K562 (cell line): ENCODE results near the gene CLTB. TPM values are rescaled to one million over a fixed set of nuclear protein-coding genes. Genes with fewer than 3 reads are reported as not detected.

Source experiments
- CREB1 ChIP-seq, 2 experiments: sonication (generic) in 1 of 2; formaldehyde crosslinking in 1 of 2; IDR thresholded peaks; 2 replicates each; pipeline versions ENCODE4 v1.6.1 to v1.8.0; 2012 to 2022; ENCODE audit warnings: inconsistent platforms in 1 of 2, mild to moderate bottlenecking in 1 of 2, missing genetic modification reagents in 1 of 2, moderate library complexity in 1 of 2
- GATAD2B ChIP-seq: fragments of 450-650 bp; IDR thresholded peaks from 2 replicates; pipeline ENCODE4 v1.6.1; 2017; ENCODE audit warnings: mild to moderate bottlenecking, borderline replicate concordance
- GTF2E2 ChIP-seq: fragments of 200-800 bp; sonication (Bioruptor generic); IDR thresholded peaks from 2 replicates; pipeline ENCODE4 v1.6.1; 2016; ENCODE audit warnings: missing genetic modification characterization, missing compliant biosample characterization
- GTF2F1 ChIP-seq: IDR thresholded peaks from 2 replicates; pipeline ENCODE4 v1.6.1; 2011; ENCODE audit warnings: low read depth, low read length, improper control_type of control experiment
- HMGN3 ChIP-seq: IDR thresholded peaks from 2 replicates; pipeline ENCODE4 v1.6.1; 2011; ENCODE audit warnings: borderline replicate concordance, low read depth, mild to moderate bottlenecking, mixed read lengths, low read length; ENCODE audit not compliant: insufficient read length; ENCODE audit errors: extremely low read depth
- ILF3 ChIP-seq: fragments of 450-650 bp; IDR thresholded peaks from 2 replicates; pipeline ENCODE4 v1.6.1; 2018; ENCODE audit warnings: antibody characterized with exemption, mild to moderate bottlenecking, moderate library complexity, borderline replicate concordance
- LEF1 ChIP-seq: fragments of 450-650 bp; IDR thresholded peaks from 2 replicates; pipeline ENCODE4 v1.6.1; 2016; ENCODE audit warnings: mild to moderate bottlenecking
- NCOA1 ChIP-seq: fragments of 450-650 bp; IDR thresholded peaks from 2 replicates; pipeline ENCODE4 v1.6.1; 2016; ENCODE audit warnings: low read depth
- NR2C2 ChIP-seq, 2 experiments: fragments of 200-800 bp in 1 of 2; sonication (Bioruptor generic) in 1 of 2; sonication (generic) in 1 of 2; formaldehyde crosslinking in 1 of 2; IDR thresholded peaks; 2 replicates each; pipeline versions ENCODE4 v1.6.1 to v1.8.0; 2016 to 2022; ENCODE audit warnings: mild to moderate bottlenecking in 1 of 2, missing compliant biosample characterization in 1 of 2, missing genetic modification characterization in 1 of 2, missing genetic modification reagents in 1 of 2
- PCBP1 ChIP-seq: fragments of 200-400 bp; formaldehyde crosslinking; IDR thresholded peaks from 2 replicates; pipeline ENCODE4 v1.6.1; 2018; ENCODE audit warnings: mild to moderate bottlenecking, low read depth, low read length; ENCODE audit not compliant: poor library complexity, severe bottlenecking
- PHB ChIP-seq: fragments of 250-450 bp; sonication (Bioruptor Pico); IDR thresholded peaks from 2 replicates; pipeline ENCODE4 v1.5.0; 2021
- RBM17 ChIP-seq: fragments of 200-400 bp; formaldehyde crosslinking; IDR thresholded peaks from 2 replicates; pipeline ENCODE4 v1.6.1; 2017; ENCODE audit warnings: low read depth, mild to moderate bottlenecking, low read length, borderline replicate concordance
- SMAD3 ChIP-seq: fragments of 450-650 bp; formaldehyde crosslinking; conservative IDR thresholded peaks from 2 replicates; pipeline ENCODE4 v1.4.0; 2020; ENCODE audit warnings: mild to moderate bottlenecking
- TAF1 ChIP-seq: IDR thresholded peaks from 2 replicates; pipeline ENCODE4 v1.6.1; 2011; ENCODE audit warnings: mild to moderate bottlenecking, low read length, moderate library complexity; ENCODE audit not compliant: insufficient read depth, control insufficient read depth, severe bottlenecking; ENCODE audit errors: extremely low read depth
- U2AF1 ChIP-seq: fragments of 200-400 bp; formaldehyde crosslinking; optimal IDR thresholded peaks from 2 replicates; pipeline ENCODE3; 2017; ENCODE audit warnings: mild to moderate bottlenecking, low read depth, low read length, moderate library complexity
- ZNF197 ChIP-seq: fragments of 200-800 bp; sonication (Bioruptor generic); IDR thresholded peaks from 2 replicates; pipeline ENCODE4 v1.6.1; 2016; ENCODE audit warnings: low read depth, missing genetic modification characterization, missing compliant biosample characterization
- ZNF583 ChIP-seq: fragments of 250-450 bp; sonication (Bioruptor Pico); IDR thresholded peaks from 2 replicates; pipeline ENCODE4 v1.4.0; 2020
- polyA plus RNA-seq, 8 experiments: library from polyadenylated mRNA; depleted of rRNA in 4 of 8; stranded (reverse) in 5 of 8; unstranded in 3 of 8; fragments of >200 nt; fragmentation: Nextera tagmentation in 2 of 8; fragmentation: Illumina TruSeq in 1 of 8; extraction: Ambion mirVana in 2 of 8; extraction: Trizol in 1 of 8; gene quantifications; 2 replicates each; pipeline versions ENCODE4 v1.2.1 to v1.2.3, GENCODE V29; 2011 to 2014; ENCODE audit warnings: inconsistent platforms in 1 of 8, missing spikeins in 1 of 8
- total RNA-seq, 7 experiments: library from RNA; depleted of rRNA in 6 of 7; stranded (reverse); fragments of >200 nt in 6 of 7; fragmentation: Illumina TruSeq in 2 of 7; extraction: Trizol in 2 of 7; gene quantifications; 2 replicates each; pipeline versions ENCODE4 v1.2.1 to v1.2.3, GENCODE V29; 2011 to 2021; ENCODE audit warnings: low replicate concordance in 1 of 7
- TF ChIP-seq, protein P1 (sequence below): fragments of 200-800 bp; sonication (Bioruptor generic); IDR thresholded peaks from 2 replicates; pipeline ENCODE4 v1.6.1; 2017; ENCODE audit warnings: missing genetic modification characterization, missing compliant biosample characterization
- TF ChIP-seq, protein P2 (sequence below): fragments of 450-650 bp; formaldehyde crosslinking; IDR thresholded peaks from 2 replicates; pipeline ENCODE4 v1.4.0; 2022; ENCODE audit warnings: missing genetic modification characterization
- TF ChIP-seq, protein P3 (sequence below): sonication (generic); formaldehyde crosslinking; IDR thresholded peaks from 2 replicates; pipeline ENCODE4 v1.5.0; 2020; ENCODE audit warnings: missing genetic modification reagents
- TF ChIP-seq, protein P4 (sequence below), 3 experiments: IDR thresholded peaks in 2 of 3; conservative IDR thresholded peaks in 1 of 3; 2 replicates each; pipeline ENCODE4 v1.5.1; 2011 to 2012; ENCODE audit warnings: low read length in 3 of 3, mild to moderate bottlenecking in 3 of 3, control low read depth in 2 of 3, improper control_type of control experiment in 1 of 3, inconsistent platforms in 1 of 3, low read depth in 1 of 3, mixed read lengths in 1 of 3, moderate library complexity in 1 of 3; ENCODE audit not compliant: insufficient read depth in 2 of 3

The CLTB gene
- total and polyA plus RNA-seq, 9 of the 15 experiments (the other 6 are each of a cell fraction or from before 2014, with no cell fraction given): 1.8 to 117 (median 39.0) TPM

DNA sequence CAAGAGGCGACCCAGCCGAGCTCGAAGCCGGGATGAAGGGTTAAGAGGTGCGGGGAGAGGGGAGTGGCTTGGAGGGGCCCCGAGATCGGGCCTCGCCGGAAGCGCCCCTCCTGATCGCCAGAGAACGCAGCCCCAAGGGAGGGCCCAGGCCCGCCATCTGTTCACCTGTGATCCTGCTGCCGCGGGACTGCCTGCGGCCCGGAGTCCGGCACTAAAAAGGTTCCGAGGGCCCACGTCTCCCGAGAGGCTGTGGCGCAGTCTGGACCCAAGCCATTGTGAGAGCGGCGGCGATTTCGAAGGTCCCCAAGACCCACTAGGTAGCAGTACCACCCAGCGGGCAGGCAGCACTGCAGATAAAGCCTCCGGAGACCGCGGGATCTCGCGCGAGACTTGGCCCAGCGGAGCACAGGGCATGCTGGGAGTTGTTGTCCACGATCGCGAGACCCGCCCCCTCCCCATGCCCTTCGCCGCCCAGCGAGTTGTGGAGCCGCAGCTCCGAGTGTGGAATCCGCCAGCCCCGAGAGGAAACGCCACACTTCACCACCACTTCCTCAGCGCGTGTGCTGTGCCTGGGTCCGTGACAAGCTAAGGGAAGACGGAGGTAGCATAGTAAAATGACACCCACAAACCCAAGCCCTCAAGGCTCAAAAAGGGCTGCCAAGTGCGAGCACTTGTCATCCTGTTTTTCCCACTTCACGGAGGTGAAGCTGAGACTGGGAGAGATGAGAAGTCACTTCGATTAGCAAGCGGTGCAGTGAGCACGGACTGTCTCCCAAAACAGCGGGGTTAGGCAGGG, 54.7 kb downstream of the CLTB start, which contains the start of gene KIAA1191 (continued):
- TF ChIP-seq CREB1 (IDR thresholded peaks at IDR 0.05) (peak; percentile 51; the same call in 1 of the 2 replicates), CREB1 (CRISPR knock-in tag; IDR thresholded peaks at IDR 0.05) (peak; percentile 58; the same call in 1 of the 2 replicates), NR2C2 (CRISPR knock-in tag; IDR thresholded peaks at IDR 0.05) (peak; percentile 66; the same call in 1 of the 2 replicates), NR2C2 (tag; IDR thresholded peaks at IDR 0.05) (peak; percentile 43; the same call in 1 of the 2 replicates), PHB (CRISPR knock-in tag) (no peak), TAF1 (peak; percentile 81), ZNF583 (CRISPR knock-in tag) (no peak), LEF1 (no peak), SMAD3 (CRISPR knock-in tag) (0 out of 2 replicates have a peak, but pooled peaks have one; percentile 25), NCOA1 (peak; percentile 13; the same call in 1 of the 2 replicates), U2AF1 (no peak), RBM17 (no peak), GTF2F1 (peak; percentile 80), ILF3 (no peak), GATAD2B (peak; percentile 28; the same call in 1 of the 2 replicates), ZNF197 (CRISPR knock-in tag) (no peak), PCBP1 (peak; percentile 94), HMGN3 (peak; percentile 44), GTF2E2 (tag) (no peak)
- TF ChIP-seq, protein P1, sequence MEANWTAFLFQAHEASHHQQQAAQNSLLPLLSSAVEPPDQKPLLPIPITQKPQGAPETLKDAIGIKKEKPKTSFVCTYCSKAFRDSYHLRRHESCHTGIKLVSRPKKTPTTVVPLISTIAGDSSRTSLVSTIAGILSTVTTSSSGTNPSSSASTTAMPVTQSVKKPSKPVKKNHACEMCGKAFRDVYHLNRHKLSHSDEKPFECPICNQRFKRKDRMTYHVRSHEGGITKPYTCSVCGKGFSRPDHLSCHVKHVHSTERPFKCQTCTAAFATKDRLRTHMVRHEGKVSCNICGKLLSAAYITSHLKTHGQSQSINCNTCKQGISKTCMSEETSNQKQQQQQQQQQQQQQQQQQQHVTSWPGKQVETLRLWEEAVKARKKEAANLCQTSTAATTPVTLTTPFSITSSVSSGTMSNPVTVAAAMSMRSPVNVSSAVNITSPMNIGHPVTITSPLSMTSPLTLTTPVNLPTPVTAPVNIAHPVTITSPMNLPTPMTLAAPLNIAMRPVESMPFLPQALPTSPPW: peak; percentile 62
- TF ChIP-seq, protein P2, sequence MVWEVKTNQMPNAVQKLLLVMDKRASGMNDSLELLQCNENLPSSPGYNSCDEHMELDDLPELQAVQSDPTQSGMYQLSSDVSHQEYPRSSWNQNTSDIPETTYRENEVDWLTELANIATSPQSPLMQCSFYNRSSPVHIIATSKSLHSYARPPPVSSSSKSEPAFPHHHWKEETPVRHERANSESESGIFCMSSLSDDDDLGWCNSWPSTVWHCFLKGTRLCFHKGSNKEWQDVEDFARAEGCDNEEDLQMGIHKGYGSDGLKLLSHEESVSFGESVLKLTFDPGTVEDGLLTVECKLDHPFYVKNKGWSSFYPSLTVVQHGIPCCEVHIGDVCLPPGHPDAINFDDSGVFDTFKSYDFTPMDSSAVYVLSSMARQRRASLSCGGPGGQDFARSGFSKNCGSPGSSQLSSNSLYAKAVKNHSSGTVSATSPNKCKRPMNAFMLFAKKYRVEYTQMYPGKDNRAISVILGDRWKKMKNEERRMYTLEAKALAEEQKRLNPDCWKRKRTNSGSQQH: 0 out of 2 replicates have a peak, but pooled peaks have one; percentile 35
- TF ChIP-seq, protein P3, sequence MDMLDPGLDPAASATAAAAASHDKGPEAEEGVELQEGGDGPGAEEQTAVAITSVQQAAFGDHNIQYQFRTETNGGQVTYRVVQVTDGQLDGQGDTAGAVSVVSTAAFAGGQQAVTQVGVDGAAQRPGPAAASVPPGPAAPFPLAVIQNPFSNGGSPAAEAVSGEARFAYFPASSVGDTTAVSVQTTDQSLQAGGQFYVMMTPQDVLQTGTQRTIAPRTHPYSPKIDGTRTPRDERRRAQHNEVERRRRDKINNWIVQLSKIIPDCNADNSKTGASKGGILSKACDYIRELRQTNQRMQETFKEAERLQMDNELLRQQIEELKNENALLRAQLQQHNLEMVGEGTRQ: no peak
- TF ChIP-seq, protein P4, sequence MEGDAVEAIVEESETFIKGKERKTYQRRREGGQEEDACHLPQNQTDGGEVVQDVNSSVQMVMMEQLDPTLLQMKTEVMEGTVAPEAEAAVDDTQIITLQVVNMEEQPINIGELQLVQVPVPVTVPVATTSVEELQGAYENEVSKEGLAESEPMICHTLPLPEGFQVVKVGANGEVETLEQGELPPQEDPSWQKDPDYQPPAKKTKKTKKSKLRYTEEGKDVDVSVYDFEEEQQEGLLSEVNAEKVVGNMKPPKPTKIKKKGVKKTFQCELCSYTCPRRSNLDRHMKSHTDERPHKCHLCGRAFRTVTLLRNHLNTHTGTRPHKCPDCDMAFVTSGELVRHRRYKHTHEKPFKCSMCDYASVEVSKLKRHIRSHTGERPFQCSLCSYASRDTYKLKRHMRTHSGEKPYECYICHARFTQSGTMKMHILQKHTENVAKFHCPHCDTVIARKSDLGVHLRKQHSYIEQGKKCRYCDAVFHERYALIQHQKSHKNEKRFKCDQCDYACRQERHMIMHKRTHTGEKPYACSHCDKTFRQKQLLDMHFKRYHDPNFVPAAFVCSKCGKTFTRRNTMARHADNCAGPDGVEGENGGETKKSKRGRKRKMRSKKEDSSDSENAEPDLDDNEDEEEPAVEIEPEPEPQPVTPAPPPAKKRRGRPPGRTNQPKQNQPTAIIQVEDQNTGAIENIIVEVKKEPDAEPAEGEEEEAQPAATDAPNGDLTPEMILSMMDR (IDR thresholded peaks at IDR 0.05 in 2 of 3, conservative IDR thresholded peaks at IDR 0.05 in 1 of 3; ENCODE audit: insufficient read depth in 2 of 3, low read depth in 1 of 3, low read length in 3 of 3): peak in 2 of 3 experiments; percentile 54 to 63; a peak in 4 of 6 replicates
